Measurements from ENCODE around the gene ORC3.

GRCh38 chr6:87590990-87591389, 1.1 kb downstream of the ORC3 start:
- TF ChIP-seq CTCF (IDR thresholded peaks at IDR 0.05) (no peak), POLR2A (IDR thresholded peaks at IDR 0.05) (no peak)
